Endothelial cell of umbilical vein (primary cell): ENCODE data around the gene RABGAP1. TPM values are rescaled to one million over a fixed set of nuclear protein-coding genes. Genes with fewer than 3 reads are reported as not detected.

Experiments used
- BruUV-seq: library from RNA; stranded (reverse); fragments of 400-500 nt; replicated peaks from 2 replicates; lab custom pipeline; 2021; lab: Mats Ljungman, UMichigan
- CTCF ChIA-PET: fragments of 300-600, 350-600 bp; sonication (Branson Sonifier 250); formaldehyde crosslinking; loops from one replicate; lab custom pipeline; 2021; ENCODE audit warnings: antibody characterized with exemption, inconsistent platforms; lab: Charles Lee
- POLR2A ChIA-PET: fragments of 300-600, 350-600 bp; sonication (Branson Sonifier 250); formaldehyde crosslinking; loops from one replicate; lab custom pipeline; 2021; ENCODE audit warnings: antibody characterized with exemption, inconsistent platforms; lab: Charles Lee
- DNase-seq: peaks from one replicate; pipeline ENCODE4 v3.0.0-alpha.2; 2011; ENCODE audit warnings: low read depth, low spot score
- FAIRE-seq: peaks from 2 replicates; lab custom pipeline; 2011; peaks lifted over from hg19 to GRCh38; lab: Jason Lieb, UNC
- H2AFZ ChIP-seq: 2 replicates; pipeline ENCODE4 v1.6.0; 2012; ENCODE audit warnings: low read depth, low read length, control low read depth, inconsistent platforms
- H3K27ac ChIP-seq: 2 replicates; pipeline ENCODE4 v1.5.1; 2011; ENCODE audit warnings: low read depth, mild to moderate bottlenecking, control low read depth, low read length, moderate library complexity; ENCODE audit not compliant: insufficient read depth
- H3K27me3 ChIP-seq, 2 experiments: 2 replicates each; pipeline versions ENCODE4 v1.6.0 to v1.6.1; 2011; ENCODE audit warnings: low read length in 2 of 2, mixed read lengths in 1 of 2; ENCODE audit not compliant: control insufficient read depth in 2 of 2, insufficient read depth in 2 of 2
- H3K36me3 ChIP-seq, 2 experiments: 2 replicates in 1 of 2; 3 replicates in 1 of 2; pipeline ENCODE4 v1.5.1; 2011; ENCODE audit warnings: low read length in 2 of 2, mild to moderate bottlenecking in 1 of 2, moderate library complexity in 1 of 2; ENCODE audit not compliant: control insufficient read depth in 2 of 2, insufficient read depth in 2 of 2; ENCODE audit errors: extremely low read depth in 1 of 2
- H3K4me1 ChIP-seq: 3 replicates; pipeline ENCODE4 v1.5.1; 2011; ENCODE audit warnings: mild to moderate bottlenecking, low read length; ENCODE audit not compliant: control insufficient read depth, insufficient read depth; ENCODE audit errors: extremely low read depth
- H3K4me2 ChIP-seq: 2 replicates; pipeline ENCODE4 v1.6.1; 2011; ENCODE audit warnings: low read length, control low read depth, mixed read lengths; ENCODE audit not compliant: insufficient read depth
- H3K4me3 ChIP-seq, 3 experiments: fragments of 200-600 bp in 1 of 3; sonication (generic), shearing (Covaris generic) in 1 of 3; replicated peaks in 1 of 3; 2 replicates each; pipeline ENCODE4 v1.5.1; 2011 to 2016; ENCODE audit warnings: control low read depth in 3 of 3, low read length in 3 of 3, mild to moderate bottlenecking in 2 of 3, inconsistent platforms in 1 of 3, low read depth in 1 of 3, moderate library complexity in 1 of 3; ENCODE audit not compliant: insufficient read depth in 1 of 3
- H3K79me2 ChIP-seq: 2 replicates; pipeline ENCODE4 v1.6.0; 2012; ENCODE audit warnings: low read length, inconsistent platforms; ENCODE audit not compliant: control insufficient read depth, insufficient read depth
- H3K9ac ChIP-seq: replicated peaks from 2 replicates; pipeline ENCODE3; 2011; ENCODE audit warnings: low read length, control low read depth; ENCODE audit not compliant: insufficient read depth; ENCODE audit errors: extremely low read depth
- H3K9me1 ChIP-seq: replicated peaks from 3 replicates; pipeline ENCODE4 v1.6.0; 2011; ENCODE audit warnings: mild to moderate bottlenecking, low read length; ENCODE audit not compliant: control insufficient read depth, insufficient read depth; ENCODE audit errors: extremely low read depth
- H3K9me3 ChIP-seq: replicated peaks from 2 replicates; pipeline ENCODE4 v1.5.1; 2012; ENCODE audit warnings: low read length, inconsistent platforms; ENCODE audit not compliant: control insufficient read depth, insufficient read depth
- H4K20me1 ChIP-seq: replicated peaks from 2 replicates; pipeline ENCODE3; 2011; ENCODE audit warnings: mild to moderate bottlenecking, low read length; ENCODE audit not compliant: control insufficient read depth, insufficient read depth; ENCODE audit errors: extremely low read depth
- CTCF ChIP-seq, 2 donors: IDR thresholded peaks; 1 replicate in 1 of 2; 2 replicates in 1 of 2; pipeline ENCODE4 v1.5.1; 2011; ENCODE audit warnings: low read length in 2 of 2, mild to moderate bottlenecking in 2 of 2, moderate library complexity in 2 of 2, control low read depth in 1 of 2, inconsistent platforms in 1 of 2, low read depth in 1 of 2; ENCODE audit not compliant: insufficient read depth in 1 of 2; ENCODE audit errors: extremely low read depth in 1 of 2
- EZH2 ChIP-seq: IDR thresholded peaks from 2 replicates; pipeline ENCODE4 v1.6.1; 2012; ENCODE audit warnings: borderline replicate concordance, low read depth, mild to moderate bottlenecking, moderate library complexity, low read length, inconsistent platforms; ENCODE audit not compliant: severe bottlenecking
- FOS ChIP-seq: IDR thresholded peaks from 2 replicates; pipeline ENCODE4 v1.6.1; 2011; ENCODE audit warnings: mild to moderate bottlenecking, low read length, moderate library complexity, borderline replicate concordance; ENCODE audit not compliant: insufficient read depth
- GATA2 ChIP-seq: IDR thresholded peaks from 2 replicates; pipeline ENCODE4 v1.7.0; 2011; ENCODE audit warnings: low read depth, mild to moderate bottlenecking, moderate library complexity, mixed read lengths, low read length; ENCODE audit not compliant: insufficient read length, insufficient read depth
- JUN ChIP-seq: IDR thresholded peaks from 2 replicates; pipeline ENCODE4 v1.6.1; 2011; ENCODE audit warnings: borderline replicate concordance, low read depth; ENCODE audit not compliant: insufficient read length, insufficient read depth
- MAX ChIP-seq: IDR thresholded peaks from 2 replicates; pipeline ENCODE4 v1.6.1; 2011; ENCODE audit not compliant: insufficient read depth, insufficient read length
- MYC ChIP-seq: IDR thresholded peaks from one replicate; pipeline ENCODE4 v1.6.1; 2011; ENCODE audit warnings: mild to moderate bottlenecking, low read depth, low read length
- POLR2A ChIP-seq: IDR thresholded peaks from 2 replicates; pipeline ENCODE4 v1.6.1; 2012; ENCODE audit warnings: low read depth, mild to moderate bottlenecking, control low read depth, low read length
- POLR2AphosphoS5 ChIP-seq: IDR thresholded peaks from 2 replicates; pipeline ENCODE4 v1.6.1; 2012; ENCODE audit warnings: low read depth, mild to moderate bottlenecking, control low read depth, low read length, moderate library complexity; ENCODE audit not compliant: insufficient read depth
- dilution Hi-C: fragments of 300-500 bp; cut with MboI; formaldehyde crosslinking; loops from one replicate; pipeline ENCODE4 v1.15.0; 2019; ENCODE audit warnings: low sequenced_read_pairs; ENCODE audit not compliant: extremely low pct_ligation_motif_present
- intact Hi-C: fragments of 100-400 bp; cut with micrococcal nuclease; formaldehyde crosslinking; loops from one replicate; pipeline ENCODE4 v1.10.0; 2022
- polyA plus RNA-seq, 4 experiments: library from polyadenylated mRNA; depleted of rRNA in 3 of 4; stranded (reverse) in 3 of 4; unstranded in 1 of 4; fragments of >200 nt; gene quantifications; 2 replicates each; pipeline versions ENCODE4 v1.2.1 to v1.2.3, GENCODE V29; 2011 to 2012; ENCODE audit warnings: missing spikeins in 1 of 4
- total RNA-seq: library from RNA; stranded (reverse); gene quantifications from 2 replicates; pipeline ENCODE4 v1.2.3, GENCODE V29; 2021

RABGAP1 gene
- total and polyA plus RNA-seq, 2 donors (not counting 3 experiments of a cell fraction or from before 2014, with no cell fraction given), result 19.0 to 53.6 TPM

DNA sequence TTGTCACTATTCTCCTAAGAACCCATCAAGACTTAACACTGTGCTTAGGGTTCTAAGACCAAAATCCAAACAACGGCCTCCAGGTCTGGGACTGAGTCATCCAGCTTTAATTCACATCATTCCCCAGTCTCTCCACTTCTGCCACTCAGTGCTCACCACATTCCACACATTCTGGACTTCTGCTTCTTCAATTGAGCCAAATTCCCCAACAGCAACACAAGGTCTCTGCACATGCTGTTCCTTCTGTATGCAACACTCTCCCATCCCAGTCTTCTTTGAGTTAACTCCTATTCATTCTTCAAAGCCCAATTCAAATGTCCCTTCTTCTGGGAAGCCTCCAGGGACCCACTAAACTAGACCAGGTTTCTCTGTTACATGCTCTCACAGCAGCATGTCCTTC, 190.4 kb downstream of the RABGAP1 start:
- Histone ChIP-seq H3K36me3 (peaks cover 0 to 2% of the 10 kb centered on the region in 2 experiments), H4K20me1 (no peaks in the 10 kb centered on the region), H3K9me1 (no peaks in the 10 kb centered on the region), H3K4me3 (no peak overlapping the region), H2AFZ (no peak overlapping the region), H3K27ac (no peak overlapping the region), H3K79me2 (no peaks in the 10 kb centered on the region), H3K4me2 (no peak overlapping the region), H3K4me1 (no peaks in the 10 kb centered on the region), H3K9me3 (no peaks in the 10 kb centered on the region), H3K27me3 (no peaks in the 10 kb centered on the region), H3K9ac (no peak overlapping the region)
- dilution Hi-C loops, result no loop called here
- FAIRE-seq (no peak), DNase-seq (no peak)
- ChIA-PET POLR2A (no interaction called here), CTCF (interaction anchor here (1.8 kb wide), 1 partner anchor 94 kb away, joined by 5 read pairs; no protein-coding TSS in a partner anchor)
- no TSS peak for BruUV-seq
- TF ChIP-seq EZH2 (no peak), POLR2AphosphoS5 (no peak), MAX (no peak), CTCF (IDR thresholded peaks at IDR 0.05; ENCODE audit: extremely low read depth in 1 of 2, insufficient read depth in 1 of 2, low read depth in 1 of 2, low read length in 2 of 2) (no peak), FOS (no peak), JUN (no peak), MYC (no peak), POLR2A (no peak), GATA2 (no peak)
- intact Hi-C loops, result no loop called here
